Body of pancreas (tissue), 4 donors: ENCODE results near the gene COMMD10. TPM values are rescaled to one million over a fixed set of nuclear protein-coding genes. Genes with fewer than 3 reads are reported as not detected.

Experiments used
- ATAC-seq: fragments of 150-250 bp; one replicate; pipeline ENCODE4 v1.9.1; 2016
- DNase-seq, 4 donors: peaks; one replicate each; pipeline ENCODE4 v3.0.0-alpha.2; 2019
- H3K27ac ChIP-seq, 4 donors: fragments of 200-600 bp; sonication (generic); 1 replicate in 3 of 4; 2 replicates in 1 of 4; pipeline versions ENCODE4 v1.5.1 to v1.6.1; 2016 to 2019; ENCODE audit warnings: mild to moderate bottlenecking in 1 of 4, mixed read lengths in 1 of 4, moderate library complexity in 1 of 4
- H3K27me3 ChIP-seq, 2 donors: fragments of 200-600 bp; sonication (generic); one replicate each; pipeline ENCODE4 v1.6.0; 2016; ENCODE audit warnings: mild to moderate bottlenecking in 1 of 2
- H3K36me3 ChIP-seq, 2 donors: fragments of 200-600 bp; sonication (generic); replicated peaks in 1 of 2; 2 replicates each; pipeline ENCODE4 v1.5.1; 2016; ENCODE audit warnings: low read depth in 2 of 2; ENCODE audit not compliant: insufficient read depth in 1 of 2
- H3K4me1 ChIP-seq: fragments of 200-600 bp; sonication (generic); one replicate; pipeline ENCODE4 v1.6.0; 2016
- H3K4me3 ChIP-seq, 2 donors: fragments of 200-600 bp; sonication (generic); 1 replicate in 1 of 2; 2 replicates in 1 of 2; pipeline ENCODE4 v1.5.1; 2016 to 2019
- H3K9me3 ChIP-seq, 3 donors: fragments of 200-600 bp; sonication (generic); 1 replicate in 2 of 3; 2 replicates in 1 of 3; pipeline ENCODE4 v1.5.1; 2016
- POLR2A ChIP-seq, 3 donors: fragments of 450-650 bp; IDR thresholded peaks; one replicate each; pipeline ENCODE4 v1.6.1; 2016; ENCODE audit warnings: antibody characterized with exemption in 3 of 3, mild to moderate bottlenecking in 2 of 3
- WGBS, 2 donors: methylation state at CpG; one replicate each; pipeline ENCODE4 v1.1.5; 2017; 5-methylcytosine and 5-hydroxymethylcytosine counted together
- intact Hi-C: fragments of 100-400 bp; cut with DNase I; formaldehyde crosslinking; loops from one replicate; pipeline ENCODE4 v1.15.1; 2023
- total RNA-seq, 2 donors: library from RNA; depleted of rRNA; stranded (reverse); fragments of >200 nt; gene quantifications; one replicate each; pipeline ENCODE4 v1.1.0, GENCODE V29; 2016
- TF ChIP-seq, protein P1 (sequence below), 7 experiments: fragments of 450-650 bp in 4 of 7; fragments of 200-600 bp in 3 of 7; sonication (generic) in 3 of 7; IDR thresholded peaks; one replicate each; pipeline ENCODE4 v1.5.1; 2016 to 2019; ENCODE audit warnings: antibody characterized with exemption in 7 of 7

COMMD10 gene
- total RNA-seq, 2 donors from 2014 or later, result 26.5 to 27.0 TPM

DNA sequence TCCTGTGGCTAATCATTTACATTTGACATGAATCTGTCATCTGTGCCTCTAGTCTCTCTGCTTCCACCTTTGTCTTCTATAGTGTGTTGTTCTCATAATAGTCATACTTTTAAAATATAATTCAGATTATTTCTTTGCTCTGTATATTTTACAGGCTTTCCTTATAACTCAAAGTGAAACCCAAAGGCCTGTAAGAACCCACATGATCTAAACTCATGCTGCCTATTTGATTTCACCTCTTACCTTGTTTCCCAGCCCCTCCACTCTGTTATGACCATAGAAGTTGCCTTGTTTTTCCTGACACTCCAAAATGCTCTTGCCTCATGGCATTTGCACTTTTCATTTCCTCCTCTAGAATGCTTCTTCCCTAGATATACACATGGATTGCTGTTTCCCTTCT lies 74.2 kb downstream of the COMMD10 start:
- Histone ChIP-seq H3K4me1 (peaks cover 10% of the 10 kb centered on the region), H3K9me3 (no peaks in the 10 kb centered on the region), H3K27me3 (no peaks in the 10 kb centered on the region), H3K27ac (no peak overlapping the region), H3K4me3 (no peak overlapping the region), H3K36me3 (no peaks in the 10 kb centered on the region)
- intact Hi-C loops, result no loop called here
- ATAC-seq (no peak), DNase-seq (no peak)
- TF ChIP-seq, protein P1, sequence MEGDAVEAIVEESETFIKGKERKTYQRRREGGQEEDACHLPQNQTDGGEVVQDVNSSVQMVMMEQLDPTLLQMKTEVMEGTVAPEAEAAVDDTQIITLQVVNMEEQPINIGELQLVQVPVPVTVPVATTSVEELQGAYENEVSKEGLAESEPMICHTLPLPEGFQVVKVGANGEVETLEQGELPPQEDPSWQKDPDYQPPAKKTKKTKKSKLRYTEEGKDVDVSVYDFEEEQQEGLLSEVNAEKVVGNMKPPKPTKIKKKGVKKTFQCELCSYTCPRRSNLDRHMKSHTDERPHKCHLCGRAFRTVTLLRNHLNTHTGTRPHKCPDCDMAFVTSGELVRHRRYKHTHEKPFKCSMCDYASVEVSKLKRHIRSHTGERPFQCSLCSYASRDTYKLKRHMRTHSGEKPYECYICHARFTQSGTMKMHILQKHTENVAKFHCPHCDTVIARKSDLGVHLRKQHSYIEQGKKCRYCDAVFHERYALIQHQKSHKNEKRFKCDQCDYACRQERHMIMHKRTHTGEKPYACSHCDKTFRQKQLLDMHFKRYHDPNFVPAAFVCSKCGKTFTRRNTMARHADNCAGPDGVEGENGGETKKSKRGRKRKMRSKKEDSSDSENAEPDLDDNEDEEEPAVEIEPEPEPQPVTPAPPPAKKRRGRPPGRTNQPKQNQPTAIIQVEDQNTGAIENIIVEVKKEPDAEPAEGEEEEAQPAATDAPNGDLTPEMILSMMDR (IDR thresholded peaks at IDR 0.05), result no peak
- no peak for TF ChIP-seq POLR2A (IDR thresholded peaks at IDR 0.05)

GRCh38 chr5:116174111-116174510 lies 89.3 kb downstream of the COMMD10 start:
- DNase-seq (no peak), ATAC-seq (no peak)
- intact Hi-C loops, result no loop called here
- H3K27me3 ChIP-seq, result no peaks in the 10 kb centered on the region
- no peaks in the 10 kb centered on the region for H3K9me3 ChIP-seq
- no peaks in the 10 kb centered on the region for H3K4me1 ChIP-seq
- no peak overlapping the region for H3K27ac ChIP-seq
- no peak for TF ChIP-seq POLR2A (IDR thresholded peaks at IDR 0.05)
- TF ChIP-seq, protein P1 (IDR thresholded peaks at IDR 0.05), result no peak
- no peak overlapping the region for H3K4me3 ChIP-seq
- 96 to 100% methylated on average over 1 of the region's 1 CpG for WGBS, 2 donors
- no peaks in the 10 kb centered on the region for H3K36me3 ChIP-seq

GRCh38 chr5:116176121-116176520 lies 91.3 kb downstream of the COMMD10 start:
- H3K27me3 ChIP-seq, result no peaks in the 10 kb centered on the region

DNA sequence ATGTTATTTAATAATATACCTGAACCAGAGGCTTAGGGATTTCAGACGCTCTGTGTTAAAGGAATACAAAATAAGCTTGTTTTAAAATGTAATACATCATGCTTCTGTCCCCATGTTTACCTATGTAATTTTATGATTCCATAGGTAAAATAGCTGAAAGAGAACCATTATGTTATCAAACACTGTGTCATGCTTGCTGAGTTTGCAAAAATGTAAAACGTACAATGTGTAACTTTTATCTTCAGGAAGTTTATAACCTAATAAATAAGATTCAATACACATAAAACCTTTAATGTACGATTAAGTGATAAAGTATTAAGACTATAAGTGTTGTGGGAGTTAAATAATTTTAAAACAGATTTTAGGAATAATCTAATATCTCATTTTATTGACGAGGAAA lies 94.1 kb downstream of the COMMD10 start:
- WGBS, 2 donors, result 86 to 88% methylated on average over 4 of the region's 4 CpGs
- no peak for DNase-seq
- Histone ChIP-seq H3K4me3 (no peak overlapping the region), H3K36me3 (no peaks in the 10 kb centered on the region), H3K4me1 (no peaks in the 10 kb centered on the region), H3K27ac (no peak overlapping the region), H3K27me3 (no peaks in the 10 kb centered on the region), H3K9me3 (no peaks in the 10 kb centered on the region)
- ATAC-seq, result no peak
- intact Hi-C loops, result no loop called here
- TF ChIP-seq, protein P1 (IDR thresholded peaks at IDR 0.05), result no peak
- TF ChIP-seq POLR2A (IDR thresholded peaks at IDR 0.05), result no peak

More at GRCh38 chr5:116176121-116176520, 91.3 kb downstream of the COMMD10 start:
- Histone ChIP-seq H3K4me3 (no peak overlapping the region), H3K9me3 (no peaks in the 10 kb centered on the region), H3K4me1 (no peaks in the 10 kb centered on the region), H3K36me3 (no peaks in the 10 kb centered on the region), H3K27ac (no peak overlapping the region)
- WGBS, 2 donors, result 76 to 85% methylated on average over 6 of the region's 6 CpGs
- ATAC-seq (no peak), DNase-seq (no peak)
- TF ChIP-seq, protein P1 (IDR thresholded peaks at IDR 0.05), result no peak
- no peak for TF ChIP-seq POLR2A (IDR thresholded peaks at IDR 0.05)
- intact Hi-C loops, result no loop called here

DNA sequence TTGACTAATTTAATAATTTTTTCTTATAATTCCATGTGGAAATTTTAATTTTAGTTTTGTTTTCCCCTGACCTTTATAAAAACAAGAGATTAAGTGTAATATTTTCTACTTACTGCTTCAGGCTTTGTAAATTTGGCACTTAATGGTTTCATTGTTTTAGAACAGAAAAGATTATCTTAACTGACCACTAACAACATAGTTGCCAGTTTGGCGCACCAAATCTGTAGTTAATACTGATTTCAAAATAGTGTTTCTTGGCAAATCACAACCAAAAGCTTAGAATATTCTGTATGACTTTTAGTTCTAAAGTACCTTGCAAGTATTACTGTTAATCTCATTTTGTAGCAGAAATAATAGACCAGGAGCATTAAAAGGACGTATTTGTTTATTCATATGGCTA lies 124.3 kb downstream of the COMMD10 start:
- no peak overlapping the region for H3K27ac ChIP-seq
- intact Hi-C loops, result no loop called here
- no peaks in the 10 kb centered on the region for H3K27me3 ChIP-seq
- ATAC-seq, result no peak
- 95 to 96% methylated on average over 2 of the region's 2 CpGs for WGBS, 2 donors
- TF ChIP-seq, protein P1 (IDR thresholded peaks at IDR 0.05), result no peak
- no peak for TF ChIP-seq POLR2A (IDR thresholded peaks at IDR 0.05)
- no peak overlapping the region for H3K4me3 ChIP-seq
- no peak for DNase-seq
- H3K4me1 ChIP-seq, result peaks cover 4% of the 10 kb centered on the region
- no peaks in the 10 kb centered on the region for H3K9me3 ChIP-seq
- no peaks in the 10 kb centered on the region for H3K36me3 ChIP-seq
